ENCODE results near the gene FJX1.
"Not testable (repeated sequence)": the region's sequence is repeated elsewhere in the genome, so short reads cannot be mapped to it uniquely, and the experiment has no call there.

The FJX1 gene

DNA sequence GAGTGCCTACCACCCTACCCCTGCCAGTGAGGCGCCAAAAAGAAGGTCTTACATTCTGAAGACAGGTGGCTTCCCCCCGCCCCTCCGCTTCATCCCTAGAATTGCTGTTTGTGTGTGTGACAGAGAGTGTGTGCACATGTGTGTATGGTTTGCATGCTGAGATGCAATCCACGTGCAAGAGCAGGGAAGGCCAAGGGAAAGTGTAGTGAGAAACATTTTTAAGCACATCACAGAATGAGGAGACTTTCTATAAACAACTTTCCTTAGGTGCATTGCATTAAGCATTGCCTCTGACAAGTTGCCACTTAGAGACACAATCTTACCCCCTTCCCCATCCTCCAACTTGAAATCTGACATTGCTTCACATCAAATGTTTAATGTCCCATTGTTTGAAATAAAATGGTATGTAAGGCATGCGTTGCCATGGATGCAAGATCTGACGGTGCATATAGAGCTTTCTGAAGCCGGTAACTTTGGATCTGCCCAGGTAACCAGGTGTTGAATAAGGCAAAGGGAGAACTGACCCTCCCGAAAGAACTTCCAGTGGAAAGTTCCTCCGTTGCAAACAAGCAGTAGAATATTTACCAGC is 21.4 kb downstream of the FJX1 start:
- no peak for DNase-seq

GRCh38 chr11:35641171-35641897 is 23.1 kb downstream of the FJX1 start:
- no peak for DNase-seq

DNA sequence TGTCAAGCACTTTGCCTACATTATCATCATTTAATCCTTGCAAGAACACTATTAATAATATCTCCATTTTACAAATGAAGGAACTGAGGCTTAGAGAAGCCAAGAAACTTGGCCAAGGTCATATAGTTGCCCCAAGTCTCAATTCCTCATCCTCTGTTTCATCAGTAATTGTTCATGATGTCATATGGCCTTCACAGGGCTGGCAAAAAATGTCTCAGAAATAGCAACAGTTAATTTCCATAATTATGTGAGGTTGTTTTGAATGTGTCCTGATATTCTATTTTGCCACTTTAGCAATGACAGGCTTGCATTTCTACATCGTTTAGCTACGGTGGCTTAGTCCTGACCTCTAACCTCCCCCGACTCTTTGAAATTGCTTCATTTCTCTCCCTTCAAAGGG is 23.7 kb downstream of the FJX1 start:
- DNase-seq = no peak

- no peak for DNase-seq
Measured at GRCh38 chr11:35647421-35648093, 29.3 kb downstream of the FJX1 start.

GRCh38 chr11:35650006-35650405 is 31.7 kb downstream of the FJX1 start:
- no peak for DNase-seq

DNA sequence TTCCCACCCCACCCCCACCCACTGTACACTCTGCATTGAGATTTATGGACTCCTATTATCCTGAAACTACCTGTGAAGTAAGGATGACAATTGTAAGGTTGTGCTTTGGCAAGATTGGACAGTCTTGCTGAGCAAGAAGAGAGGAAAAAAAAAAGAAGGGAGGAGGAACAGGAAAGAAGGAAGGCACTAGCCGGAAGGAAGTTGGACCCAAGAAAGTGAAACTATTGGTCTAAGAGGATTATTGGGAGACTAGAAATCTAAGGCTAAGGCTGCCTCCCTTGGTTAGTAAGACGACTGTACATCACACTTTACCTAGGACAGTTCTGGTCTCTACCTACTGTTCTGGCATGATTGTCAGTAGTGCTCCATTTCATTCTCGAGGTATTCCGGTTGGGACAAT is 32.2 kb downstream of the FJX1 start:
- no peak for DNase-seq

DNA sequence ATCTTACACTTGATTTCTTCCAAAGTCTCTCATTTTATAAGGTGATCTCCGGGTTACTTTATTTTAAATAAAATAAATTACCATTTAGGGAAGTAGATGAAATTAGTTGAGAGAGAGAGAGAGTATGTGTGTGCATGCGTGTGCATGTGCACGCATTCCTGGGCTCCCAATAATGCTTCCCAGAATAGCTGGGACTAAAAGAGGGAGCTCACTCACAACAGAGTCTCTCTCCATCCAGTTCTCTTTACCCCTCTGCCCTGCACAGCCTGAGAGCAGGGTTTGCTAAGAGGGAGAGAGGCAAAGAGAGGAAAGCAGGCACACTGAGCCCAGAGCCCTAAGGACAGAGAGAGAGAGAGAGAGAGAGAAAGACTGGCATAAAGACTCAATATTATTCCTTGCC is 33.0 kb downstream of the FJX1 start:
- no peak for DNase-seq

DNA sequence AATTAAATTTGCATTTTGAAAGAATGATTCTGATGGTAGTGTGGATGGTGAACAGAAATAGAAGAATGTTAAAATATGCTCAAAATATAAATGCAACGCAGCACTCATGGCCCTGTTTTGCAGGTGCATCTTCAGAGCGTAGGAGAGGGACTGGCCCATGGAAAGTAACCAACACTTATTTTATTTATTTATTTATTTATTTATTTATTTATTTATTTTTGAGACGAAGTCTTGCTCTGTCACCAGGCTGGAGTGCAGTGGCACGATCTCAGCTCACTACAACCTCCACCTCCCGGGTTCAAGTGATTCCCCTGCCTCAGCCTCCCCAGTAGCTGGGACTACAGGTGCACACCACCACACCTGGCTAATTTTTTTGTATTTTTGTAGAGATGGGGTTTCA is 34.5 kb downstream of the FJX1 start:
- not testable (repeated sequence) for DNase-seq

DNA sequence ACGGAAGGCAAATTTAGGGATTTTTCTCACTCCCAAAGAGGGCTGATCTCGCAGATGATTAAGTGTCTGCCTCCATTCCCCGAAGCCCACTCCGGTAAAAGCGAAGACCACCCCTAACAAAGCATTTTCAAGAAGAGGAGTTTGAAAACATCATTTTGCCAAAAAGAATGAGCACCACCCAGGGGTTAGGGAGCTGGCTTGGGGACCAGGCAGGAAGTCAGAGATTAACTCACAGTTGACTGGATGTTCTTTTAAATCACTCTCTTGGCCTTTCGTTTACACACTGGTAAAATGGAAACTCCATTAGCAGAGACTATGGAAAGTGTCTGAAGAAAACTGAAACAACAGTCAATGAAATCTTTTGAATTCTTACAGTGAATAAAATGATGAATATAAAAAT is 36.5 kb downstream of the FJX1 start:
- DNase-seq = no peak

DNA sequence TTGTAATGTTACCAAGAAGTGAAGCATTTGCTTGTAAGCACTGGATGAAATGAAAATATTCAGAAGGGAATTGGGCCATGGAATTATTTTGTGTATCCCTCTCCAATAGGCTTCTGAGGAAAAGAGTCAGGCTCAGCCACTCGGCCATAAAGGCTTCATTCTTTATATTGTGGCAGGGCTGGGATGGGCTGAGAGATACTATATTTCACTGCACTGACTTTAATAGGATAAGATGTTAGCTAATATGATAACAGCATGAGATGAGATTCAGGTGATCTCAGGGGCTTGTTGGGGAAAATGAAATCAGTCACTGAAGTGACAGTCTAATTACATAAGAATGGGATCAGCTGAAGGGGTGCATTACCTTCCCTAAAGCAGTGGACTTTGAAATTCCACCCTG is 37.0 kb downstream of the FJX1 start:
- DNase-seq = no peak

- no peak for DNase-seq
Measured at GRCh38 chr11:35655856-35656255, 37.6 kb downstream of the FJX1 start.

- no peak for DNase-seq
Measured at GRCh38 chr11:35658020-35658948, 40.0 kb downstream of the FJX1 start.

DNA sequence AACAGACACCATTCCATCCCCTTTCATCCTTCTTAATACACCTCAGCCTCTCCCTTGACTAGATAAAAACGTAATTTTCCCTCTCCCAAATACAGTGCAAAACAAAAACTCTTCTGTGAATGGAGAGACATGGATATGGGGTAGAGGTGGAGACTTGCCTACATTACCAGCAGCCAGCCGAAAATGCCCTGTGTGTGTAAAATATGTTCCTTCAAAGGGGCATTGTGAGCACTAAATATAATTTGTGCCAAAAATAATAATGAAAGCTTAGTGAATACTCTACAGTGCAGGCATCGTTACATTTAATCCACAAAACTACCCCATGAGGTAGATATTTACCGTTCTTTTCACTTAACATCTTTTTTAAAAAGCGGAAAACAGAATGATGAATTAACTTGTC is 43.3 kb downstream of the FJX1 start:
- DNase-seq = no peak

DNA sequence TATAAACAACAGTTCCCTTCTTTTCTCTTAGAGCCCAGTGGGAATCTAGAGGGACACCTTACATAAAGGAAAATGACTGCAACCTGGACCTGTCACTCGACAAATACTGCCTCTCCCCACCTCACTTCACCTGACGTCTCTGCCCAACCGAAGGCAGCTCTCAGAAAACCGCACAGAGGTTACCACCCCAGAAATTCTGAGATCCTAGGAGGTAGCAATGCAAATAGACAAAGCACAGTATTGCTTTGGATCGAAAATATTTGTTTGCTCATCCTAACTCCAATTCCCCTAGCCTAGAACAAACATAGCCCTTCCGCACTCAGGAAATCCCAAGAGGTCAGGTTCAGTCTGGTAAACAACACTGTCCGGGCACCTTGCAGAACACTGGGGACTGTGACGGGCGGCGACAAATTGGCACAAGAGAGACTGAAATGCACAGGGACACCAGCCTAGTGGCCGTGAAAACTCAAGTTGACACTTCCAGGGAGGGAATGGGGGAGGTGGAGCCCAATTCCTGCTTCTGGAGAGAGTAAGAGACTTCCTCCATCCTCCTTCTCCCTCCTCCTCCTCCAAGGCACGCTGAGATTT is 43.9 kb downstream of the FJX1 start:
- no peak for DNase-seq

DNA sequence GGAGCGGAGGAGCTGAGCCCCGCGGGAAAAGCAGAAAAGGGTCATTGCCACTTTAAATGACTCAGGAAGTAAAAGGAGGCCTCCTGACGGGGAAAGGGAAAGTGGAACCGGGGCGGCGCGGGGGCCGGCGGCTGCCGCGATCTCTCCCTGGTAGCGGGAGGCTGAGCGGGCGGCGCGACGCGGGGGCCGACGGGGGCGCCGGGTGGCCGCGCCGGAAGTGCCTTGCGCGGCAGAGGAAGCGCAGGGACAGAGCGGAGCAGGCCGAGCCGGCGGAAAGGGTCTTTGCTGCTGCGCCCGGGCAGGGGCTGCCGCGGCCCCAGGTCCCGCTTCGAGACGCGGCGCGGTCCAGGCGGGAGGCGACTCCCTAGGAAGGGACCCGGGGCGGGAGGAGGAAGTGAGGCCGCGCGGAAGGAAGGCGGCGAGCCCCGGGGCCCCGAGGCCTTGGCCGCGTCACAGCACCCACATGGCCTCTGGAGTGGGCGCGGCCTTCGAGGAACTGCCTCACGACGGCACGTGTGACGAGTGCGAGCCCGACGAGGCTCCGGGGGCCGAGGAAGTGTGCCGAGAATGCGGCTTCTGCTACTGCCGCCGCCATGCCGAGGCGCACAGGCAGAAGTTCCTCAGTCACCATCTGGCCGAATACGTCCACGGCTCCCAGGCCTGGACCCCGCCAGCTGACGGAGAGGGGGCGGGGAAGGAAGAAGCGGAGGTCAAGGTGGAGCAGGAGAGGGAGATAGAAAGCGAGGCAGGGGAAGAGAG is 44.6 kb downstream of the FJX1 start, which contains the start of gene TRIM44:
Gene TRIM44, plus strand, starts transcription at position 127 of the 759 bp plus-strand sequence. Its CDS starts 337 bp downstream, at position 464.
- peak; percentile 31 for DNase-seq

GRCh38 chr11:35663408-35663702 is 45.1 kb downstream of the FJX1 start:
- DNase-seq = no peak

- no peak for DNase-seq
Measured at GRCh38 chr11:35664977-35665441, 46.7 kb downstream of the FJX1 start.

- no peak for DNase-seq
Measured at GRCh38 chr11:35667257-35667656, 49.0 kb downstream of the FJX1 start.

- not testable (repeated sequence) for DNase-seq
Measured at GRCh38 chr11:35668350-35668749, 50.1 kb downstream of the FJX1 start.

All from NCI-H1694 (cell line).